ENCODE data around the gene RIC1. TPM values are rescaled to one million over a fixed set of nuclear protein-coding genes. Genes with fewer than 3 reads are reported as not detected.

The RIC1 gene
- polyA plus RNA-seq, 1 of the 3 experiments (the other 2 are of a cell fraction) = 21.9 TPM

GRCh38 chr9:5609226-5609596, 19.7 kb upstream of the RIC1 start:
- no peak for DNase-seq
- 94% methylated on average over 3 of the region's 3 CpGs for WGBS (ENCODE audit: low lambda C conversion rate)
- CTCF ChIA-PET = interaction anchor here (0.6 to 3.2 kb wide), 3 partner anchors 9 to 104 kb away, joined by 3 to 18 read pairs (median 4); no protein-coding TSS in a partner anchor
- Histone ChIP-seq H3K9me3 (no peaks in the 10 kb centered on the region), H3K27me3 (ENCODE audit: insufficient read depth) (no peaks in the 10 kb centered on the region), H4K20me1 (ENCODE audit: insufficient read depth) (no peaks in the 10 kb centered on the region), H3K9ac (no peak overlapping the region), H2AFZ (ENCODE audit: low read depth) (no peak overlapping the region), H3K9me2 (no peaks in the 10 kb centered on the region), H3K4me2 (peak overlapping the region; percentile 46), H3K79me2 (ENCODE audit: insufficient read depth) (no peaks in the 10 kb centered on the region), H3K27ac (ENCODE audit: low read depth in 2 of 2, low read length in 1 of 2) (no peak overlapping the region), H3K4me1 (ENCODE audit: control insufficient read depth in 1 of 2, insufficient read depth in 2 of 2, low read depth in 1 of 2, low read length in 1 of 2) (peaks cover 0 to 5% of the 10 kb centered on the region in 2 experiments; a peak in 2 of 4 replicates), H3F3A (replicated peaks; ENCODE audit: insufficient read depth) (peaks cover 3% of the 10 kb centered on the region), H3K36me3 (replicated peaks in 1 of 2; ENCODE audit: control insufficient read depth in 1 of 2, insufficient read depth in 2 of 2, low read length in 1 of 2) (no peaks in the 10 kb centered on the region), H3K4me3 (ENCODE audit: low read depth in 2 of 2, low read length in 1 of 2) (no peak overlapping the region)
- TF ChIP-seq NRF1 (IDR thresholded peaks at IDR 0.05; ENCODE audit: low read depth, low read length) = no peak
- no peak for TF ChIP-seq MXI1 (IDR thresholded peaks at IDR 0.05; ENCODE audit: low read depth, low read length)
- TF ChIP-seq TCF12 (IDR thresholded peaks at IDR 0.05) = no peak
- TF ChIP-seq FOSL2 (IDR thresholded peaks at IDR 0.05; ENCODE audit: borderline replicate concordance, low read depth) = no peak
- no peak for TF ChIP-seq EP300 (IDR thresholded peaks at IDR 0.05; ENCODE audit: borderline replicate concordance in 1 of 2, low read depth in 1 of 2, low read length in 1 of 2)
- no peak for TF ChIP-seq SMC3 (IDR thresholded peaks at IDR 0.05; ENCODE audit: low read depth, low read length)
- TF ChIP-seq EZH2phosphoT487 (IDR thresholded peaks at IDR 0.05; ENCODE audit: borderline replicate concordance, low read depth) = no peak
- TF ChIP-seq JUND (IDR thresholded peaks at IDR 0.05) = no peak
- no peak for TF ChIP-seq RXRA (IDR thresholded peaks at IDR 0.05; ENCODE audit: borderline replicate concordance, low read depth)
- TF ChIP-seq RAD21 (IDR thresholded peaks at IDR 0.05; ENCODE audit: low read length) = no peak
- no peak for TF ChIP-seq CHD2 (IDR thresholded peaks at IDR 0.05; ENCODE audit: low read length, partially characterized antibody)
- TF ChIP-seq GATA2 (CRISPR knock-in tag; IDR thresholded peaks at IDR 0.05) = no peak
- TF ChIP-seq POLR2AphosphoS5 (IDR thresholded peaks at IDR 0.05; ENCODE audit: low read depth, low read length) = no peak
- TF ChIP-seq TAF1 (IDR thresholded peaks at IDR 0.05; ENCODE audit: borderline replicate concordance, low read depth, low read length) = no peak
- TF ChIP-seq PBX3 (IDR thresholded peaks at IDR 0.05) = no peak
- TF ChIP-seq NFIC (IDR thresholded peaks at IDR 0.05; ENCODE audit: borderline replicate concordance) = no peak
- TF ChIP-seq RCOR1 (IDR thresholded peaks at IDR 0.05; ENCODE audit: low read length) = no peak
- TF ChIP-seq FOXM1 (IDR thresholded peaks at IDR 0.05; ENCODE audit: low read depth) = no peak
- POLR2A ChIA-PET = no interaction called here

DNA sequence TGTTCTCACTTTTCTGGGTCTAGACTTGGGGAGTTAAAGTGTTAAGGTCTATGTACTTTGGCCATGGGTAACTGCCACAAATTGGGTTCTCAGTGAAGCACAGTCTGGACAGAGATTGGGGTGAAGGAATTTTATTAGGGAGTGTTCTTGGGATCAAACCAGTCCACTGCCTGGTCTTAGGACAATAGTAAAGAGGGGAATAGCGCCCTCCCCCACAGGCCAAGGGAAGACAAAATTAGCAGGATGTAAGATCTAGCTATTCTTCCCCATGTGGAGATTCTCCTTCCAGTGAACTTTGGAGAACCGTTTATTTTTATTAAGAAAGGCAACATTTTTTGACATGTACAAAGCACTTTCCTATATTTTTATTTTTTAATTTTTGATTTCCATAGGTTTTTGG, 18.4 kb upstream of the RIC1 start:
- DNase-seq = no peak
- Histone ChIP-seq H2AFZ (ENCODE audit: low read depth) (no peak overlapping the region), H3K4me1 (ENCODE audit: control insufficient read depth in 1 of 2, insufficient read depth in 2 of 2, low read depth in 1 of 2, low read length in 1 of 2) (peaks cover 0 to 5% of the 10 kb centered on the region in 2 experiments; a peak in 2 of 4 replicates), H3K4me3 (ENCODE audit: low read depth in 2 of 2, low read length in 1 of 2) (no peak overlapping the region), H3K36me3 (replicated peaks in 1 of 2; ENCODE audit: control insufficient read depth in 1 of 2, insufficient read depth in 2 of 2, low read length in 1 of 2) (no peaks in the 10 kb centered on the region), H3K27ac (ENCODE audit: low read depth in 2 of 2, low read length in 1 of 2) (no peak overlapping the region), H3K27me3 (ENCODE audit: insufficient read depth) (no peaks in the 10 kb centered on the region), H3K9ac (no peak overlapping the region), H3K79me2 (ENCODE audit: insufficient read depth) (no peaks in the 10 kb centered on the region), H3K4me2 (no peak overlapping the region), H4K20me1 (ENCODE audit: insufficient read depth) (no peaks in the 10 kb centered on the region), H3K9me3 (no peaks in the 10 kb centered on the region), H3K9me2 (no peaks in the 10 kb centered on the region), H3F3A (replicated peaks; ENCODE audit: insufficient read depth) (peaks cover 3% of the 10 kb centered on the region)
- POLR2A ChIA-PET = no interaction called here
- CTCF ChIA-PET = interaction anchor here (1.3 to 3.2 kb wide), 2 partner anchors 9 to 10 kb away, joined by 3 to 18 read pairs; no protein-coding TSS in a partner anchor
- TF ChIP-seq POLR2AphosphoS5 (IDR thresholded peaks at IDR 0.05; ENCODE audit: low read depth, low read length) = no peak
- TF ChIP-seq, protein P1, sequence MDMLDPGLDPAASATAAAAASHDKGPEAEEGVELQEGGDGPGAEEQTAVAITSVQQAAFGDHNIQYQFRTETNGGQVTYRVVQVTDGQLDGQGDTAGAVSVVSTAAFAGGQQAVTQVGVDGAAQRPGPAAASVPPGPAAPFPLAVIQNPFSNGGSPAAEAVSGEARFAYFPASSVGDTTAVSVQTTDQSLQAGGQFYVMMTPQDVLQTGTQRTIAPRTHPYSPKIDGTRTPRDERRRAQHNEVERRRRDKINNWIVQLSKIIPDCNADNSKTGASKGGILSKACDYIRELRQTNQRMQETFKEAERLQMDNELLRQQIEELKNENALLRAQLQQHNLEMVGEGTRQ (IDR thresholded peaks at IDR 0.05; ENCODE audit: borderline replicate concordance, low read depth, low read length) = no peak
- TF ChIP-seq TAF1 (IDR thresholded peaks at IDR 0.05; ENCODE audit: borderline replicate concordance, low read depth, low read length) = no peak
- no peak for TF ChIP-seq SIN3A (IDR thresholded peaks at IDR 0.05; ENCODE audit: borderline replicate concordance, low read depth, low read length)
- 81% methylated on average over 2 of the region's 2 CpGs for WGBS (ENCODE audit: low lambda C conversion rate)

All from SK-N-SH (cell line).